ENCODE data around the gene SLC13A2.

SLC13A2 gene

GRCh38 chr17:28493460-28493859 is 20.0 kb downstream of the SLC13A2 start:
- DNase-seq (ENCODE audit: low read depth): no peak

GRCh38 chr17:28494445-28495188 is 21.2 kb downstream of the SLC13A2 start:
- DNase-seq (ENCODE audit: low read depth): no peak

GRCh38 chr17:28495635-28496034 is 22.2 kb downstream of the SLC13A2 start:
- DNase-seq (ENCODE audit: low read depth): no peak

- no peak for DNase-seq (ENCODE audit: low read depth)
These were observed 24.5 kb downstream of the SLC13A2 start for GRCh38 chr17:28497931-28498330.

- DNase-seq (ENCODE audit: low read depth): no peak
These were observed 25.4 kb downstream of the SLC13A2 start for GRCh38 chr17:28498652-28499363.

- no peak for DNase-seq (ENCODE audit: low read depth)
These were observed 25.9 kb downstream of the SLC13A2 start for GRCh38 chr17:28499364-28499664.

- DNase-seq (ENCODE audit: low read depth): no peak
These were observed 26.4 kb downstream of the SLC13A2 start for GRCh38 chr17:28499684-28500357.

GRCh38 chr17:28500712-28501379 is 27.4 kb downstream of the SLC13A2 start:
- no peak for DNase-seq (ENCODE audit: low read depth)

GRCh38 chr17:28501421-28502284 is 28.2 kb downstream of the SLC13A2 start:
- no peak for DNase-seq (ENCODE audit: low read depth)

GRCh38 chr17:28503420-28503819 is 30.0 kb downstream of the SLC13A2 start:
- DNase-seq (ENCODE audit: low read depth): no peak

GRCh38 chr17:28505986-28506665 is 32.7 kb downstream of the SLC13A2 start, which contains the start of gene FOXN1:
TSS of gene FOXN1 (plus strand) at chr17:28506348. CDS start at chr17:28523970, 17,622 bp downstream.
- DNase-seq (ENCODE audit: low read depth): no peak

GRCh38 chr17:28506763-28507487 is 33.5 kb downstream of the SLC13A2 start:
- no peak for DNase-seq (ENCODE audit: low read depth)

GRCh38 chr17:28507567-28508203 is 34.2 kb downstream of the SLC13A2 start:
- DNase-seq (ENCODE audit: low read depth): no peak

- DNase-seq (ENCODE audit: low read depth): no peak
These were observed 34.8 kb downstream of the SLC13A2 start for GRCh38 chr17:28508211-28508724.

- DNase-seq (ENCODE audit: low read depth): no peak
These were observed 36.3 kb downstream of the SLC13A2 start for GRCh38 chr17:28509789-28510188.

- DNase-seq (ENCODE audit: low read depth): no peak
These were observed 38.5 kb downstream of the SLC13A2 start for GRCh38 chr17:28511858-28512461.

GRCh38 chr17:28513476-28513875 is 40.0 kb downstream of the SLC13A2 start:
- no peak for DNase-seq (ENCODE audit: low read depth)

GRCh38 chr17:28514561-28515002 is 41.1 kb downstream of the SLC13A2 start:
- no peak for DNase-seq (ENCODE audit: low read depth)

- DNase-seq (ENCODE audit: low read depth): no peak
These were observed 42.1 kb downstream of the SLC13A2 start for GRCh38 chr17:28515518-28515917.
